WI38 (cell line): ENCODE data around the gene PRRC2C.

Experiments
- H3K4me3 ChIP-seq: 2 replicates; pipeline ENCODE4 v1.5.1; 2011; ENCODE audit warnings: low read depth, mild to moderate bottlenecking, control low read depth, low read length
- CTCF ChIP-seq: IDR thresholded peaks from 2 replicates; pipeline ENCODE4 v1.5.1; 2012; ENCODE audit warnings: low read depth, mild to moderate bottlenecking, control low read depth, low read length

Gene PRRC2C

GRCh38 chr1:171583591-171584201, 98.4 kb downstream of the PRRC2C start:
- no peak overlapping the region for H3K4me3 ChIP-seq
- TF ChIP-seq CTCF: no peak

- H3K4me3 ChIP-seq: no peak overlapping the region
- TF ChIP-seq CTCF: no peak
Measured at GRCh38 chr1:171585715-171586114, 100.4 kb downstream of the PRRC2C start.

- no peak overlapping the region for H3K4me3 ChIP-seq
- TF ChIP-seq CTCF: no peak
Measured at GRCh38 chr1:171588230-171588629, 102.9 kb downstream of the PRRC2C start.

- no peak overlapping the region for H3K4me3 ChIP-seq
- no peak for TF ChIP-seq CTCF
Measured at GRCh38 chr1:171590022-171590421, 104.7 kb downstream of the PRRC2C start.

- no peak overlapping the region for H3K4me3 ChIP-seq
- no peak for TF ChIP-seq CTCF
Measured at GRCh38 chr1:171595324-171595723, 110.0 kb downstream of the PRRC2C start.

- TF ChIP-seq CTCF: no peak
- no peak overlapping the region for H3K4me3 ChIP-seq
Measured at GRCh38 chr1:171596119-171596518, 110.8 kb downstream of the PRRC2C start.

GRCh38 chr1:171596705-171597104, 111.4 kb downstream of the PRRC2C start:
- H3K4me3 ChIP-seq: no peak overlapping the region
- TF ChIP-seq CTCF: no peak
